NT2/D1 (cell line): ENCODE measurements around the gene ERBB4.

Experiments
- SUZ12 ChIP-seq: IDR thresholded peaks from 2 replicates; pipeline ENCODE4 v1.6.1; 2011; ENCODE audit not compliant: insufficient read length, insufficient read depth; ENCODE audit errors: extremely low read depth
- YY1 ChIP-seq: IDR thresholded peaks from 2 replicates; pipeline ENCODE4 v1.6.1; 2011; ENCODE audit not compliant: insufficient read length, insufficient read depth
- ZNF274 ChIP-seq: IDR thresholded peaks from 2 replicates; pipeline ENCODE4 v1.6.1; 2011; ENCODE audit warnings: mild to moderate bottlenecking, low read depth, low read length

DNA sequence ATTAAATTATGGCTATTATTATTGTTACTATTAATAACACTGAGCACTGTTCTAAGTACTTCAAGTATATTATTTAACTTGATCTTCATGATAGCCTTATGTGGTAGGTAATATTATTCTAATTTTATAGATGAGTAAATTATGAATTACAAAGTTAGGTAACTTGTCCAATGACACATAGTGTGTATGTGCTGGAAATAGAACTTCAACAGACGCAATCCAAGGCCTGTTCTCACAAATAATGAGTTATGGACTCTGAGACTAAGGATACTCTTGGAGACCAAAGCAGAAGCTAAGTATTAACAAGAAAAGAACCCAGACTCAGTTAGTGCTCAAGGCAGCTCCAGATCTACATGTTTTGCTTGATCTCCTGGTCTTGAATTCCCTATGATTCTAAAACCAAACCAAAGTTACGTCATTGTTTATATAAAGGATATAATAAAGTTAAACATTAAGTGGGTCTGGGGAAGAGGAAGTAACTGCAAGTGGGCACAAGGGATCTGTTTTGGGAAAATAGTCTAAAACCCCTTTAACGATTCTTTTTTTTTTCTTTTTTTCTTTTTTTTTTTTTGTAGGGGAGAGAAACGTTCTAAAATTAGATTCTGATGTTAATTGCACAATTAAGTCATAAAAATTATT is 211.3 kb downstream of the ERBB4 start:
- no peak for TF ChIP-seq ZNF274
- no peak for TF ChIP-seq YY1
- no peak for TF ChIP-seq SUZ12
